ENCODE measurements around the gene CNPY3.

GRCh38 chr6:42962502-42963178 is 33.4 kb downstream of the CNPY3 start:
- TF ChIP-seq POLR2A (IDR thresholded peaks at IDR 0.05) = no peak
- TF ChIP-seq, protein P1, sequence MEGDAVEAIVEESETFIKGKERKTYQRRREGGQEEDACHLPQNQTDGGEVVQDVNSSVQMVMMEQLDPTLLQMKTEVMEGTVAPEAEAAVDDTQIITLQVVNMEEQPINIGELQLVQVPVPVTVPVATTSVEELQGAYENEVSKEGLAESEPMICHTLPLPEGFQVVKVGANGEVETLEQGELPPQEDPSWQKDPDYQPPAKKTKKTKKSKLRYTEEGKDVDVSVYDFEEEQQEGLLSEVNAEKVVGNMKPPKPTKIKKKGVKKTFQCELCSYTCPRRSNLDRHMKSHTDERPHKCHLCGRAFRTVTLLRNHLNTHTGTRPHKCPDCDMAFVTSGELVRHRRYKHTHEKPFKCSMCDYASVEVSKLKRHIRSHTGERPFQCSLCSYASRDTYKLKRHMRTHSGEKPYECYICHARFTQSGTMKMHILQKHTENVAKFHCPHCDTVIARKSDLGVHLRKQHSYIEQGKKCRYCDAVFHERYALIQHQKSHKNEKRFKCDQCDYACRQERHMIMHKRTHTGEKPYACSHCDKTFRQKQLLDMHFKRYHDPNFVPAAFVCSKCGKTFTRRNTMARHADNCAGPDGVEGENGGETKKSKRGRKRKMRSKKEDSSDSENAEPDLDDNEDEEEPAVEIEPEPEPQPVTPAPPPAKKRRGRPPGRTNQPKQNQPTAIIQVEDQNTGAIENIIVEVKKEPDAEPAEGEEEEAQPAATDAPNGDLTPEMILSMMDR (IDR thresholded peaks at IDR 0.05) = no peak

All from thyroid gland (tissue), 4 donors.